Measurements from ENCODE around the gene TMEM74B. TPM values are rescaled to one million over a fixed set of nuclear protein-coding genes. Genes with fewer than 3 reads are reported as not detected.

Gene TMEM74B
- total RNA-seq, 1 experiment from 2014 or later, result 8.4 TPM

DNA sequence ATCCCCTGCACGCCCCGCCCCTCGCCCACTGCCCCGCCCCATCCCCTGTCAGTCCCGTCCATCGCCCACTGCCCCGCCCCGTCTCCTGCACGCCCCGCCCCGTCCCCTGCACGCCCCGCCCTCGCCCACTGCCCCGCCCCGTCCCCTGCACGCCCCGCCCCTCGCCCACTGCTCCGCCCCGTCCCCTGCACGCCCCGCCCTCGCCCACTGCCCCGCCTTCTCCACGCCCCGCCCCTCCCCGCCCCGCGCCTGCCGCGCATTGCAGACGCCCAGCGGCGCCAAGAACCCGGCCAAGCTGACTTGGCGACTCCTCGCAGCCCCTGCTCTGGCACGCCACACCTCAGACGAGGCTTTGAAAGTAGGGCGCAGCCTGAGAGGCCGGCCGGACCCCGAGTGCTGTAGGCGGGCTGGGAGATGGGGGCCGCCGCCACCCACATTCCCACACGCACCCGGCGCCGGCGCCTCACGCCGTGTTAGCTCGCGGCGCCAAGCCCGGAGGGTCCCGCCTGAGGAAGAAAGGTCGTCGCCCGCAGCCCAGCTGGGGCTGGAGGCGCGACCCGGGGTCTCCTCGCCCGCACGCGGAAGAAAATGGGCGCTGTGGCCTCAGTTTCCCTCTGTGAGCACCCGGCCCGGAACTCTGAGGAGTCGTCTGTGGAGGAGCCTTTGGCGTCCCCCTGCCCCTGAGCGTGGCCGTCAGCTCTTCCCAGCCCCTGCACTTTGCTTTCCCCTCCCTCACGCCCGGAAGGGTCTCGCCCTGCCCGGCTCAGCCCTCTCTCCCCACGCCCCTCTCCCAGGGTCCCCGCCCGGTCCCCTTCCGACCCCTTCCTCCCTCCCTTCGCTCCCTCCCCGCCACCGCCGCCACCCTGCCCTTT, 41.2 kb upstream of the TMEM74B start, which contains the start of gene RAD21L1 (continued):
- TF ChIP-seq, protein P1, sequence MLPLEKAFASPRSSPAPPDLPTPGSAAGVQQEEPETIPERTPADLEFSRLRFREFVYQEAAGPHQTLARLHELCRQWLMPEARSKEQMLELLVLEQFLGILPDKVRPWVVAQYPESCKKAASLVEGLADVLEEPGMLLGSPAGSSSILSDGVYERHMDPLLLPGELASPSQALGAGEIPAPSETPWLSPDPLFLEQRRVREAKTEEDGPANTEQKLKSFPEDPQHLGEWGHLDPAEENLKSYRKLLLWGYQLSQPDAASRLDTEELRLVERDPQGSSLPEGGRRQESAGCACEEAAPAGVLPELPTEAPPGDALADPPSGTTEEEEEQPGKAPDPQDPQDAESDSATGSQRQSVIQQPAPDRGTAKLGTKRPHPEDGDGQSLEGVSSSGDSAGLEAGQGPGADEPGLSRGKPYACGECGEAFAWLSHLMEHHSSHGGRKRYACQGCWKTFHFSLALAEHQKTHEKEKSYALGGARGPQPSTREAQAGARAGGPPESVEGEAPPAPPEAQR (CRISPR knock-in tag; IDR thresholded peaks at IDR 0.05), result no peak
- no peak for TF ChIP-seq ZNF671 (CRISPR knock-in tag; IDR thresholded peaks at IDR 0.05)
- TF ChIP-seq JAZF1 (CRISPR knock-in tag; IDR thresholded peaks at IDR 0.05), result no peak
- TF ChIP-seq, protein P2, sequence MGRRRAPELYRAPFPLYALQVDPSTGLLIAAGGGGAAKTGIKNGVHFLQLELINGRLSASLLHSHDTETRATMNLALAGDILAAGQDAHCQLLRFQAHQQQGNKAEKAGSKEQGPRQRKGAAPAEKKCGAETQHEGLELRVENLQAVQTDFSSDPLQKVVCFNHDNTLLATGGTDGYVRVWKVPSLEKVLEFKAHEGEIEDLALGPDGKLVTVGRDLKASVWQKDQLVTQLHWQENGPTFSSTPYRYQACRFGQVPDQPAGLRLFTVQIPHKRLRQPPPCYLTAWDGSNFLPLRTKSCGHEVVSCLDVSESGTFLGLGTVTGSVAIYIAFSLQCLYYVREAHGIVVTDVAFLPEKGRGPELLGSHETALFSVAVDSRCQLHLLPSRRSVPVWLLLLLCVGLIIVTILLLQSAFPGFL (CRISPR knock-in tag; IDR thresholded peaks at IDR 0.05; ENCODE audit: borderline replicate concordance), result no peak
- no peak for TF ChIP-seq TEAD4 (CRISPR knock-in tag; IDR thresholded peaks at IDR 0.05)
- TF ChIP-seq, protein P3, sequence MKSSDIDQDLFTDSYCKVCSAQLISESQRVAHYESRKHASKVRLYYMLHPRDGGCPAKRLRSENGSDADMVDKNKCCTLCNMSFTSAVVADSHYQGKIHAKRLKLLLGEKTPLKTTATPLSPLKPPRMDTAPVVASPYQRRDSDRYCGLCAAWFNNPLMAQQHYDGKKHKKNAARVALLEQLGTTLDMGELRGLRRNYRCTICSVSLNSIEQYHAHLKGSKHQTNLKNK (CRISPR knock-in tag; IDR thresholded peaks at IDR 0.05), result no peak
- no peak for TF ChIP-seq KAT7 (CRISPR knock-in tag; IDR thresholded peaks at IDR 0.05; ENCODE audit: borderline replicate concordance)
- TF ChIP-seq, protein P4, sequence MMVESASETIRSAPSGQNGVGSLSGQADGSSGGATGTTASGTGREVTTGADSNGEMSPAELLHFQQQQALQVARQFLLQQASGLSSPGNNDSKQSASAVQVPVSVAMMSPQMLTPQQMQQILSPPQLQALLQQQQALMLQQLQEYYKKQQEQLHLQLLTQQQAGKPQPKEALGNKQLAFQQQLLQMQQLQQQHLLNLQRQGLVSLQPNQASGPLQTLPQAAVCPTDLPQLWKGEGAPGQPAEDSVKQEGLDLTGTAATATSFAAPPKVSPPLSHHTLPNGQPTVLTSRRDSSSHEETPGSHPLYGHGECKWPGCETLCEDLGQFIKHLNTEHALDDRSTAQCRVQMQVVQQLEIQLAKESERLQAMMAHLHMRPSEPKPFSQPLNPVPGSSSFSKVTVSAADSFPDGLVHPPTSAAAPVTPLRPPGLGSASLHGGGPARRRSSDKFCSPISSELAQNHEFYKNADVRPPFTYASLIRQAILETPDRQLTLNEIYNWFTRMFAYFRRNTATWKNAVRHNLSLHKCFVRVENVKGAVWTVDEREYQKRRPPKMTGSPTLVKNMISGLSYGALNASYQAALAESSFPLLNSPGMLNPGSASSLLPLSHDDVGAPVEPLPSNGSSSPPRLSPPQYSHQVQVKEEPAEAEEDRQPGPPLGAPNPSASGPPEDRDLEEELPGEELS (CRISPR knock-in tag; IDR thresholded peaks at IDR 0.05), result no peak
- TF ChIP-seq RELA (CRISPR knock-in tag; IDR thresholded peaks at IDR 0.05; ENCODE audit: borderline replicate concordance), result no peak
- TF ChIP-seq FOXJ3 (CRISPR knock-in tag; IDR thresholded peaks at IDR 0.05; ENCODE audit: borderline replicate concordance), result no peak
- TF ChIP-seq ZNF263 (CRISPR knock-in tag; IDR thresholded peaks at IDR 0.05; ENCODE audit: low read depth), result no peak
- TF ChIP-seq TCF7 (CRISPR knock-in tag; IDR thresholded peaks at IDR 0.05; ENCODE audit: low read depth), result no peak
- no peak for TF ChIP-seq ZNF423 (CRISPR knock-in tag; IDR thresholded peaks at IDR 0.05)
- TF ChIP-seq NR1H2 (CRISPR knock-in tag; IDR thresholded peaks at IDR 0.05), result no peak
- TF ChIP-seq, protein P5, sequence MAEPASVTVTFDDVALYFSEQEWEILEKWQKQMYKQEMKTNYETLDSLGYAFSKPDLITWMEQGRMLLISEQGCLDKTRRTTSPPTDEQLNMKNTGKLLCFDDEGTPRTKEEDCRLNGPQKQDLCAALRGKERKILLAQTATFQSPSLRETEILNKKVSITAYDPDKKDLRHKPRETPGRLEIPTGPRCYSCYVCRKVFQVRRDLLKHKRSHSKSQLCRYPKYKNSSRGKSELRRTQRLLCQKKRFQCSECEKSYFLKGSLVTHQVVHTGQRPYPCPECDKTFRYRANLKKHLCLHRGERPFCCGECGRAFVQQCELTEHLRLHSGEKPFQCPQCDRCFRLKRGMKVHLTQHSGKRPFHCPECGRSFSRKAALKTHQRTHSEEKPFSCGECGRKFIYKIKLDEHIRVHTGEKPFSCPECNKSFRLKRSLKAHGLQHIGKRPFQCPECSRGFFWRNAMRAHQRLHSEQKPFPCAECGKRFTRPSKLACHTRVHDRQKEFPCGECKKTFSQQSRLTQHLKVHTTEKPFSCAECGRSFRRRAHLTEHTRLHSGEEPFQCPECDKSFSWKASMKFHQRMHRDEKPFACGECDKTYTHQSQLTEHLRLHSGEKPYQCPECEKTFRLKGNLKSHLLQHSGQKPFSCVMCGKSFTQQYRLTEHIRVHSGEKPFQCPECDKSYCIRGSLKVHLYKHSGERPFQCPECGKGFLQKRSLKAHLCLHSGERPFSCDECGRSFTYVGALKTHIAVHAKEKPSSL (CRISPR knock-in tag; conservative IDR thresholded peaks at IDR 0.05), result no peak
- peak; percentile 49; the same call in 1 of the 2 replicates for TF ChIP-seq FOXP1 (CRISPR knock-in tag; IDR thresholded peaks at IDR 0.05; ENCODE audit: borderline replicate concordance)
- TF ChIP-seq OVOL2 (CRISPR knock-in tag; IDR thresholded peaks at IDR 0.05; ENCODE audit: borderline replicate concordance), result no peak
- TF ChIP-seq NFYB (CRISPR knock-in tag; conservative IDR thresholded peaks at IDR 0.05; ENCODE audit: low read depth), result no peak
- TF ChIP-seq IRF2 (CRISPR knock-in tag; IDR thresholded peaks at IDR 0.05; ENCODE audit: borderline replicate concordance, low read depth), result no peak
- peak; percentile 75; the same call in 1 of the 2 replicates for TF ChIP-seq ELF4 (CRISPR knock-in tag; IDR thresholded peaks at IDR 0.05; ENCODE audit: low read depth)
- no peak for TF ChIP-seq GTF2I (CRISPR knock-in tag; conservative IDR thresholded peaks at IDR 0.05)
- no peak for TF ChIP-seq NFE2L1 (CRISPR knock-in tag; IDR thresholded peaks at IDR 0.05)
- TF ChIP-seq, protein P6, sequence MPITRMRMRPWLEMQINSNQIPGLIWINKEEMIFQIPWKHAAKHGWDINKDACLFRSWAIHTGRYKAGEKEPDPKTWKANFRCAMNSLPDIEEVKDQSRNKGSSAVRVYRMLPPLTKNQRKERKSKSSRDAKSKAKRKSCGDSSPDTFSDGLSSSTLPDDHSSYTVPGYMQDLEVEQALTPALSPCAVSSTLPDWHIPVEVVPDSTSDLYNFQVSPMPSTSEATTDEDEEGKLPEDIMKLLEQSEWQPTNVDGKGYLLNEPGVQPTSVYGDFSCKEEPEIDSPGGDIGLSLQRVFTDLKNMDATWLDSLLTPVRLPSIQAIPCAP (CRISPR knock-in tag; IDR thresholded peaks at IDR 0.05), result no peak
- no peak for TF ChIP-seq ZBTB21 (CRISPR knock-in tag; IDR thresholded peaks at IDR 0.05; ENCODE audit: borderline replicate concordance)
- TF ChIP-seq, protein P7, sequence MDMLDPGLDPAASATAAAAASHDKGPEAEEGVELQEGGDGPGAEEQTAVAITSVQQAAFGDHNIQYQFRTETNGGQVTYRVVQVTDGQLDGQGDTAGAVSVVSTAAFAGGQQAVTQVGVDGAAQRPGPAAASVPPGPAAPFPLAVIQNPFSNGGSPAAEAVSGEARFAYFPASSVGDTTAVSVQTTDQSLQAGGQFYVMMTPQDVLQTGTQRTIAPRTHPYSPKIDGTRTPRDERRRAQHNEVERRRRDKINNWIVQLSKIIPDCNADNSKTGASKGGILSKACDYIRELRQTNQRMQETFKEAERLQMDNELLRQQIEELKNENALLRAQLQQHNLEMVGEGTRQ (CRISPR knock-in tag; IDR thresholded peaks at IDR 0.05), result no peak
- TF ChIP-seq MXD4 (CRISPR knock-in tag; IDR thresholded peaks at IDR 0.05; ENCODE audit: borderline replicate concordance), result no peak
- TF ChIP-seq, protein P8, sequence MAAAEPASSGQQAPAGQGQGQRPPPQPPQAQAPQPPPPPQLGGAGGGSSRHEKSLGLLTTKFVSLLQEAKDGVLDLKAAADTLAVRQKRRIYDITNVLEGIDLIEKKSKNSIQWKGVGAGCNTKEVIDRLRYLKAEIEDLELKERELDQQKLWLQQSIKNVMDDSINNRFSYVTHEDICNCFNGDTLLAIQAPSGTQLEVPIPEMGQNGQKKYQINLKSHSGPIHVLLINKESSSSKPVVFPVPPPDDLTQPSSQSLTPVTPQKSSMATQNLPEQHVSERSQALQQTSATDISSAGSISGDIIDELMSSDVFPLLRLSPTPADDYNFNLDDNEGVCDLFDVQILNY (CRISPR knock-in tag; IDR thresholded peaks at IDR 0.05), result peak; percentile 52; the same call in 1 of the 2 replicates

All from WTC11 (cell line).